Upper lobe of left lung (tissue), 4 donors: Measurements from ENCODE around the gene VAMP4.

ENCODE experiments used
- CTCF ChIP-seq, 6 experiments: fragments of 450-650 bp in 4 of 6; fragments of 200-600 bp in 2 of 6; sonication (generic) in 2 of 6; IDR thresholded peaks; one replicate each; pipeline ENCODE4 v1.5.1; 2016 to 2019; ENCODE audit warnings: antibody characterized with exemption in 6 of 6
- POLR2AphosphoS5 ChIP-seq, 2 donors: sonication (generic); formaldehyde crosslinking; IDR thresholded peaks; one replicate each; pipeline ENCODE4 v1.5.1; 2017; ENCODE audit warnings: antibody characterized with exemption in 2 of 2

DNA sequence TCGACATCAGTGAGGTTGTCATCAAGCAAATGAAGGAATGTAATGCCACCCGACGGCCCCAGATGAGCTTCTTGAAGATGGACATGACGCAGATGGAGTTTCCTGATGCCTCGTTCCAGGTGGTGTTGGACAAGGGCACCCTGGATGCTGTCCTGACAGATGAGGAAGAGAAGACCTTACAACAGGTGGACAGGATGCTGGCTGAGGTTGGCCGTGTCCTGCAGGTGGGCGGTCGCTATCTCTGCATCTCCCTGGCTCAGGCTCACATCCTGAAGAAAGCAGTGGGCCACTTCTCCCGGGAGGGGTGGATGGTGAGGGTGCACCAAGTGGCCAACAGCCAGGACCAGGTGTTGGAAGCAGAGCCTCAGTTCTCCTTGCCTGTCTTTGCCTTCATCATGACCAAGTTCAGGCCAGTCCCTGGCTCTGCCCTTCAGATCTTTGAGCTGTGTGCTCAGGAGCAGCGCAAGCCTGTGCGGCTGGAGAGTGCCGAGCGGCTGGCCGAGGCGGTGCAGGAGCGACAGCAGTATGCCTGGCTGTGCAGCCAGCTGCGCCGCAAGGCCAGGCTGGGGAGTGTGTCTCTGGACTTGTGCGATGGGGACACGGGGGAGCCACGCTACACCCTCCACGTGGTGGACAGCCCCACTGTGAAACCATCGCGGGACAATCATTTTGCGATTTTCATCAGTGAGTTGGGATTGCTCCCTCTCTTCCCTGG is 42.1 kb upstream of the VAMP4 start:
- no peak for TF ChIP-seq CTCF (IDR thresholded peaks at IDR 0.05)
- no peak for TF ChIP-seq POLR2AphosphoS5 (IDR thresholded peaks at IDR 0.05)
